Measurements from ENCODE around the gene WDR19.

Gene WDR19

GRCh38 chr4:39231660-39232059 is 49.3 kb downstream of the WDR19 start:
- Histone ChIP-seq H3K36me3 (ENCODE audit: control insufficient read depth, insufficient read depth, low read length) (peaks cover 7% of the 10 kb centered on the region; the same call in 1 of the 2 replicates), H3K27me3 (ENCODE audit: control insufficient read depth, insufficient read depth, low read length) (no peaks in the 10 kb centered on the region), H3K27ac (ENCODE audit: low read depth, low read length) (no peak overlapping the region), H3K9ac (ENCODE audit: low read length) (no peak overlapping the region), H3K4me1 (ENCODE audit: control insufficient read depth, insufficient read depth, low read length) (no peaks in the 10 kb centered on the region), H3K4me3 (ENCODE audit: low read depth, low read length) (no peak overlapping the region), H3K9me3 (ENCODE audit: control insufficient read depth, insufficient read depth, low read depth, low read length) (no peaks in the 10 kb centered on the region)

GRCh38 chr4:39232100-39232499 is 49.8 kb downstream of the WDR19 start:
- no peak overlapping the region for H3K27ac ChIP-seq (ENCODE audit: low read depth, low read length)

DNA sequence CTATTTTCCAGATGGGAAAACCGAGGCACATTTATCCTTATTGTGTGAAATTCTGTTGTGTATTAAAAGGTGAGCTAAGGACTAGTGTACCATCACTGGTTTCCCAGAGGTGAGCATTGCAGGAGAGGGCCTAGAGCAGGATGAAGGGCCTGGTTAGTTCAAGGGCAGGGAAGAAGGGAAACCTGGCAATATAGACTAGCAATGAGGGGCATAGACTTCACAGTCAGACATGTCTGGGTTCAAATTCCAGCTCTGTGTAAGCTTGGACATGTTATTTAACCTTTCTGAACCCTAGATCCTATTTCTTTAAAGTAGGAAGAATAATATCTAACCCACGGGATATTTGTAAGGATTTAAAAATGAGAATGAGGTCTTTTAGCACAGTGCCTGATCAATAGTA is 50.8 kb downstream of the WDR19 start:
- Histone ChIP-seq H3K27me3 (ENCODE audit: control insufficient read depth, insufficient read depth, low read length) (no peaks in the 10 kb centered on the region), H3K36me3 (ENCODE audit: control insufficient read depth, insufficient read depth, low read length) (peaks cover 7% of the 10 kb centered on the region; the same call in 1 of the 2 replicates), H3K9ac (ENCODE audit: low read length) (no peak overlapping the region), H3K4me1 (ENCODE audit: control insufficient read depth, insufficient read depth, low read length) (no peaks in the 10 kb centered on the region), H3K4me3 (ENCODE audit: low read depth, low read length) (no peak overlapping the region), H3K9me3 (ENCODE audit: control insufficient read depth, insufficient read depth, low read depth, low read length) (no peaks in the 10 kb centered on the region), H3K27ac (ENCODE audit: low read depth, low read length) (no peak overlapping the region)

More at GRCh38 chr4:39232100-39232499, 49.8 kb downstream of the WDR19 start:
- H3K4me3 ChIP-seq (ENCODE audit: low read depth, low read length) = no peak overlapping the region
- no peaks in the 10 kb centered on the region for H3K4me1 ChIP-seq (ENCODE audit: control insufficient read depth, insufficient read depth, low read length)
- no peaks in the 10 kb centered on the region for H3K9me3 ChIP-seq (ENCODE audit: control insufficient read depth, insufficient read depth, low read depth, low read length)
- H3K36me3 ChIP-seq (ENCODE audit: control insufficient read depth, insufficient read depth, low read length) = peaks cover 7% of the 10 kb centered on the region; the same call in 1 of the 2 replicates
- no peak overlapping the region for H3K9ac ChIP-seq (ENCODE audit: low read length)
- H3K27me3 ChIP-seq (ENCODE audit: control insufficient read depth, insufficient read depth, low read length) = no peaks in the 10 kb centered on the region

DNA sequence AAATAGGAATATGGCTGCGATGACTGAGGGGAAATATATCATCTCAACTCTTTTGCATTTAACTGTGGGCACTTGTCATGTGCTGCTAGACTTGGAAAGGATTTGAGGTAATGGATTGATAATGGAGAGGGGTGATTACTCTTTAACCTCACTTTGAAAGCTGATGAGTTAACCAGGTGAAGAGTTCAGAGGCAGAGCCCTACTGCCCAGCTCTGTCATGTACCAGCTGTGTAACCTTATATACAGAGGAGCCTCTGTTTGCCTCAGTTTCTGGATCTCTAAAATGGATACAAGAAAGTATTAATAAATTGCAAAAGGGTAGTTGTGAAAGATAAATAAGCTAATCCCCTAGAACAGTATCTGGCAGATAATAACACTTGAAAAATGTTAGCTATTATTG is 51.5 kb downstream of the WDR19 start:
- Histone ChIP-seq H3K27me3 (ENCODE audit: control insufficient read depth, insufficient read depth, low read length) (no peaks in the 10 kb centered on the region), H3K4me3 (ENCODE audit: low read depth, low read length) (no peak overlapping the region), H3K9me3 (ENCODE audit: control insufficient read depth, insufficient read depth, low read depth, low read length) (no peaks in the 10 kb centered on the region), H3K36me3 (ENCODE audit: control insufficient read depth, insufficient read depth, low read length) (peaks cover 7% of the 10 kb centered on the region; the same call in 1 of the 2 replicates), H3K27ac (ENCODE audit: low read depth, low read length) (no peak overlapping the region), H3K4me1 (ENCODE audit: control insufficient read depth, insufficient read depth, low read length) (no peaks in the 10 kb centered on the region), H3K9ac (ENCODE audit: low read length) (no peak overlapping the region)

- H3K27ac ChIP-seq (ENCODE audit: low read depth, low read length) = no peak overlapping the region
- H3K9me3 ChIP-seq (ENCODE audit: control insufficient read depth, insufficient read depth, low read depth, low read length) = no peaks in the 10 kb centered on the region
- H3K9ac ChIP-seq (ENCODE audit: low read length) = no peak overlapping the region
- H3K4me3 ChIP-seq (ENCODE audit: low read depth, low read length) = no peak overlapping the region
- H3K36me3 ChIP-seq (ENCODE audit: control insufficient read depth, insufficient read depth, low read length) = peaks cover 7% of the 10 kb centered on the region; the same call in 1 of the 2 replicates
- H3K4me1 ChIP-seq (ENCODE audit: control insufficient read depth, insufficient read depth, low read length) = no peaks in the 10 kb centered on the region
- no peaks in the 10 kb centered on the region for H3K27me3 ChIP-seq (ENCODE audit: control insufficient read depth, insufficient read depth, low read length)
These were observed 52.7 kb downstream of the WDR19 start for GRCh38 chr4:39235021-39235420.

GRCh38 chr4:39235696-39236095 is 53.4 kb downstream of the WDR19 start:
- no peak overlapping the region for H3K27ac ChIP-seq (ENCODE audit: low read depth, low read length)
- H3K36me3 ChIP-seq (ENCODE audit: control insufficient read depth, insufficient read depth, low read length) = peaks cover 7% of the 10 kb centered on the region; the same call in 1 of the 2 replicates
- no peaks in the 10 kb centered on the region for H3K9me3 ChIP-seq (ENCODE audit: control insufficient read depth, insufficient read depth, low read depth, low read length)
- H3K27me3 ChIP-seq (ENCODE audit: control insufficient read depth, insufficient read depth, low read length) = no peaks in the 10 kb centered on the region
- no peak overlapping the region for H3K4me3 ChIP-seq (ENCODE audit: low read depth, low read length)
- no peak overlapping the region for H3K9ac ChIP-seq (ENCODE audit: low read length)
- no peaks in the 10 kb centered on the region for H3K4me1 ChIP-seq (ENCODE audit: control insufficient read depth, insufficient read depth, low read length)

- H3K9ac ChIP-seq (ENCODE audit: low read length) = no peak overlapping the region
- no peaks in the 10 kb centered on the region for H3K4me1 ChIP-seq (ENCODE audit: control insufficient read depth, insufficient read depth, low read length)
- no peaks in the 10 kb centered on the region for H3K9me3 ChIP-seq (ENCODE audit: control insufficient read depth, insufficient read depth, low read depth, low read length)
- H3K27ac ChIP-seq (ENCODE audit: low read depth, low read length) = no peak overlapping the region
- no peaks in the 10 kb centered on the region for H3K27me3 ChIP-seq (ENCODE audit: control insufficient read depth, insufficient read depth, low read length)
- H3K36me3 ChIP-seq (ENCODE audit: control insufficient read depth, insufficient read depth, low read length) = peaks cover 7% of the 10 kb centered on the region; the same call in 1 of the 2 replicates
- H3K4me3 ChIP-seq (ENCODE audit: low read depth, low read length) = no peak overlapping the region
These were observed 54.9 kb downstream of the WDR19 start for GRCh38 chr4:39237179-39237578.

DNA sequence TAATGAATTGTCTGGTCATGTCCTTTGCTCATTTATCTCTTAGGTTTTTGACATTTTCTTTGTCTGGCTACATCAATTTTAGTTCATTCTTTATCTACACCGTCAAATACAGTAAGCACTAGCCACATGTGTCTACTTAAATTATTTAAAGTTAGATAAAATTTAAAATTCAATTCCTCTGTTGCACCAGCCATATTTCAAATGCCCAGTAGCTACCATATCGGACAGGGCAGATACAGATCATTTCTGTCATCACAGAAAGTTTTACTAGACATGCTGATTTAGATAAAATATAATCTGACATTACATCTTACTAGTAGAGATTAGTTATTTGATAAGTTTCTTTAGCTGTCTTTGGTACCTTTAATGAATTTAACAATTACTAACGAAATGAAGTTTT is 61.1 kb downstream of the WDR19 start:
- H3K4me3 ChIP-seq (ENCODE audit: low read depth, low read length) = no peak overlapping the region
- no peaks in the 10 kb centered on the region for H3K27me3 ChIP-seq (ENCODE audit: control insufficient read depth, insufficient read depth, low read length)
- H3K4me1 ChIP-seq (ENCODE audit: control insufficient read depth, insufficient read depth, low read length) = no peaks in the 10 kb centered on the region
- peaks cover 11% of the 10 kb centered on the region; the same call in 1 of the 2 replicates for H3K9me3 ChIP-seq (ENCODE audit: control insufficient read depth, insufficient read depth, low read depth, low read length)
- peaks cover 15% of the 10 kb centered on the region for H3K36me3 ChIP-seq (ENCODE audit: control insufficient read depth, insufficient read depth, low read length)
- no peak overlapping the region for H3K27ac ChIP-seq (ENCODE audit: low read depth, low read length)
- no peak overlapping the region for H3K9ac ChIP-seq (ENCODE audit: low read length)

DNA sequence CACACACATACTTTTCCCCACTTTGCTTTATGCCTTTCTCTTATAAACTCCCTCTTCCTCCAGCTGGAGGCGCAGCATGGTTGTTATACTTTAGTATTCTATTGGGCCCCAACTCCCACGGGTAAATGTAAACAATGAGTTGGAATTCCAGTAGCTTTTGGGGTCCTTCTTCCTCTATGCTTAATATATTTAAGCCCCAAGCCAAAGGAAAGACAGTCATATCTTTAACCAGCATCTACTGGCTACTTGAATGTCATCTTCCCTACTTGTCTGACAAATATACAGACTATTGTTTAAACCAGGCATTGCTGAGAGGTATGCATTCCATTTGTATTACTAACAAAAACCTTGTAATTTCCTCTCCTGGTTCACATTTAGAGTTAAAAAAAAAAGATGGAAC is 72.9 kb downstream of the WDR19 start:
- no peaks in the 10 kb centered on the region for H3K9me3 ChIP-seq (ENCODE audit: control insufficient read depth, insufficient read depth, low read depth, low read length)
- H3K27me3 ChIP-seq (ENCODE audit: control insufficient read depth, insufficient read depth, low read length) = no peaks in the 10 kb centered on the region
- H3K27ac ChIP-seq (ENCODE audit: low read depth, low read length) = no peak overlapping the region
- no peak overlapping the region for H3K9ac ChIP-seq (ENCODE audit: low read length)
- H3K36me3 ChIP-seq (ENCODE audit: control insufficient read depth, insufficient read depth, low read length) = peaks cover 9% of the 10 kb centered on the region; the same call in 1 of the 2 replicates
- peaks cover 9% of the 10 kb centered on the region for H3K4me1 ChIP-seq (ENCODE audit: control insufficient read depth, insufficient read depth, low read length)
- H3K4me3 ChIP-seq (ENCODE audit: low read depth, low read length) = no peak overlapping the region

DNA sequence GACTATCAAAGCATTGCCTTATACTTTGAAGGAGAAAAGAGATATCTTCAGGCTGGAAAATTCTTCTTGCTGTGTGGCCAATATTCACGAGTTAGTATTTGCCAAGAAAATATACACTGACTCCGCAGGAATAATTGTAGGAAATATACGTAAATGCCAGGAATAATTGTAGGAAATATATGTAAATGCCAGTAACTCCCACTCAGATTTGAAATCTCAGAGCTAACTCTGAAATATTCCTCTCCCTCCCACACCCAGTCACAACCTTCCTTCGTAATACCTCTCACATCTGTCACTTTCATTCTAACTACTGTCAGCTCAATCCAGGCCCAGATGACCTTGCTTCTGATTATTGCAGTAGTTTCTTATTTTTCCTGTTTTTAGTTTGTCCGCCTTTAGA is 73.5 kb downstream of the WDR19 start:
- no peaks in the 10 kb centered on the region for H3K9me3 ChIP-seq (ENCODE audit: control insufficient read depth, insufficient read depth, low read depth, low read length)
- no peak overlapping the region for H3K27ac ChIP-seq (ENCODE audit: low read depth, low read length)
- H3K27me3 ChIP-seq (ENCODE audit: control insufficient read depth, insufficient read depth, low read length) = no peaks in the 10 kb centered on the region
- no peak overlapping the region for H3K4me3 ChIP-seq (ENCODE audit: low read depth, low read length)
- no peak overlapping the region for H3K9ac ChIP-seq (ENCODE audit: low read length)
- H3K36me3 ChIP-seq (ENCODE audit: control insufficient read depth, insufficient read depth, low read length) = peaks cover 12% of the 10 kb centered on the region; the same call in 1 of the 2 replicates
- peaks cover 9% of the 10 kb centered on the region for H3K4me1 ChIP-seq (ENCODE audit: control insufficient read depth, insufficient read depth, low read length)

- no peak overlapping the region for H3K27ac ChIP-seq (ENCODE audit: low read depth, low read length)
- H3K4me1 ChIP-seq (ENCODE audit: control insufficient read depth, insufficient read depth, low read length) = peaks cover 9% of the 10 kb centered on the region
- H3K9ac ChIP-seq (ENCODE audit: low read length) = no peak overlapping the region
- H3K4me3 ChIP-seq (ENCODE audit: low read depth, low read length) = no peak overlapping the region
- no peaks in the 10 kb centered on the region for H3K9me3 ChIP-seq (ENCODE audit: control insufficient read depth, insufficient read depth, low read depth, low read length)
- no peaks in the 10 kb centered on the region for H3K27me3 ChIP-seq (ENCODE audit: control insufficient read depth, insufficient read depth, low read length)
- H3K36me3 ChIP-seq (ENCODE audit: control insufficient read depth, insufficient read depth, low read length) = peaks cover 12% of the 10 kb centered on the region; the same call in 1 of the 2 replicates
These were observed 74.1 kb downstream of the WDR19 start for GRCh38 chr4:39256436-39256835.
